ENCODE results near the gene FNDC3A.

Gene FNDC3A

DNA sequence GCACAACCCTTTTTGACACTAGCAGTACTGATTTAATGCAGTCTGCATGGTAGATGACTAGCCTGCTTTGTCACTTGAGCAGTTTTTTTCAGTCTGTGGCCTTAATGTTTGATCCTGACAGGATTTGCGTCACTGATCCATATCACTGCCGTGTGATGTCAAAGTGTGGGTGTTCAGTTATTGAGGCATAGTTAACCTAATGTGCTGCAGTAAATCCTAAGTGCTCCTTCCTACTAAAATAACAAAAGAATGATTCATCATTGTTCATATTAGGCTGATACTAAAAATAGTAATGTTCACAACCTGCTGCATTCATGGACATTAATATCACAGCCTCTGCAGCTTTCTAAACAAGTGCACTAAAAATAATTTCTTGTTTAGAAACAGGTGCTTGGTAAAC lies 122.5 kb downstream of the FNDC3A start:
- Histone ChIP-seq H3K4me3 (replicated peaks; ENCODE audit: insufficient read depth, low read length) (no peak overlapping the region), H3K27me3 (ENCODE audit: insufficient read depth, poor library complexity, severe bottlenecking) (no peaks in the 10 kb centered on the region), H3K27ac (replicated peaks) (no peak overlapping the region)
- TF ChIP-seq, protein P1, sequence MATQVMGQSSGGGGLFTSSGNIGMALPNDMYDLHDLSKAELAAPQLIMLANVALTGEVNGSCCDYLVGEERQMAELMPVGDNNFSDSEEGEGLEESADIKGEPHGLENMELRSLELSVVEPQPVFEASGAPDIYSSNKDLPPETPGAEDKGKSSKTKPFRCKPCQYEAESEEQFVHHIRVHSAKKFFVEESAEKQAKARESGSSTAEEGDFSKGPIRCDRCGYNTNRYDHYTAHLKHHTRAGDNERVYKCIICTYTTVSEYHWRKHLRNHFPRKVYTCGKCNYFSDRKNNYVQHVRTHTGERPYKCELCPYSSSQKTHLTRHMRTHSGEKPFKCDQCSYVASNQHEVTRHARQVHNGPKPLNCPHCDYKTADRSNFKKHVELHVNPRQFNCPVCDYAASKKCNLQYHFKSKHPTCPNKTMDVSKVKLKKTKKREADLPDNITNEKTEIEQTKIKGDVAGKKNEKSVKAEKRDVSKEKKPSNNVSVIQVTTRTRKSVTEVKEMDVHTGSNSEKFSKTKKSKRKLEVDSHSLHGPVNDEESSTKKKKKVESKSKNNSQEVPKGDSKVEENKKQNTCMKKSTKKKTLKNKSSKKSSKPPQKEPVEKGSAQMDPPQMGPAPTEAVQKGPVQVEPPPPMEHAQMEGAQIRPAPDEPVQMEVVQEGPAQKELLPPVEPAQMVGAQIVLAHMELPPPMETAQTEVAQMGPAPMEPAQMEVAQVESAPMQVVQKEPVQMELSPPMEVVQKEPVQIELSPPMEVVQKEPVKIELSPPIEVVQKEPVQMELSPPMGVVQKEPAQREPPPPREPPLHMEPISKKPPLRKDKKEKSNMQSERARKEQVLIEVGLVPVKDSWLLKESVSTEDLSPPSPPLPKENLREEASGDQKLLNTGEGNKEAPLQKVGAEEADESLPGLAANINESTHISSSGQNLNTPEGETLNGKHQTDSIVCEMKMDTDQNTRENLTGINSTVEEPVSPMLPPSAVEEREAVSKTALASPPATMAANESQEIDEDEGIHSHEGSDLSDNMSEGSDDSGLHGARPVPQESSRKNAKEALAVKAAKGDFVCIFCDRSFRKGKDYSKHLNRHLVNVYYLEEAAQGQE (IDR thresholded peaks at IDR 0.05; ENCODE audit: insufficient replicate concordance, low read depth): no peak
- TF ChIP-seq SPI1 (IDR thresholded peaks at IDR 0.05; ENCODE audit: borderline replicate concordance, low read depth) (no peak), GABPA (IDR thresholded peaks at IDR 0.05; ENCODE audit: low read depth) (no peak), POLR2AphosphoS5 (IDR thresholded peaks at IDR 0.05; ENCODE audit: low read depth) (no peak)
- TF ChIP-seq, protein P2, sequence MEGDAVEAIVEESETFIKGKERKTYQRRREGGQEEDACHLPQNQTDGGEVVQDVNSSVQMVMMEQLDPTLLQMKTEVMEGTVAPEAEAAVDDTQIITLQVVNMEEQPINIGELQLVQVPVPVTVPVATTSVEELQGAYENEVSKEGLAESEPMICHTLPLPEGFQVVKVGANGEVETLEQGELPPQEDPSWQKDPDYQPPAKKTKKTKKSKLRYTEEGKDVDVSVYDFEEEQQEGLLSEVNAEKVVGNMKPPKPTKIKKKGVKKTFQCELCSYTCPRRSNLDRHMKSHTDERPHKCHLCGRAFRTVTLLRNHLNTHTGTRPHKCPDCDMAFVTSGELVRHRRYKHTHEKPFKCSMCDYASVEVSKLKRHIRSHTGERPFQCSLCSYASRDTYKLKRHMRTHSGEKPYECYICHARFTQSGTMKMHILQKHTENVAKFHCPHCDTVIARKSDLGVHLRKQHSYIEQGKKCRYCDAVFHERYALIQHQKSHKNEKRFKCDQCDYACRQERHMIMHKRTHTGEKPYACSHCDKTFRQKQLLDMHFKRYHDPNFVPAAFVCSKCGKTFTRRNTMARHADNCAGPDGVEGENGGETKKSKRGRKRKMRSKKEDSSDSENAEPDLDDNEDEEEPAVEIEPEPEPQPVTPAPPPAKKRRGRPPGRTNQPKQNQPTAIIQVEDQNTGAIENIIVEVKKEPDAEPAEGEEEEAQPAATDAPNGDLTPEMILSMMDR (IDR thresholded peaks at IDR 0.05; ENCODE audit: insufficient read depth, low read length): no peak
- no peak for DNase-seq (ENCODE audit: low read depth in 1 of 2, low spot score in 1 of 2)

DNA sequence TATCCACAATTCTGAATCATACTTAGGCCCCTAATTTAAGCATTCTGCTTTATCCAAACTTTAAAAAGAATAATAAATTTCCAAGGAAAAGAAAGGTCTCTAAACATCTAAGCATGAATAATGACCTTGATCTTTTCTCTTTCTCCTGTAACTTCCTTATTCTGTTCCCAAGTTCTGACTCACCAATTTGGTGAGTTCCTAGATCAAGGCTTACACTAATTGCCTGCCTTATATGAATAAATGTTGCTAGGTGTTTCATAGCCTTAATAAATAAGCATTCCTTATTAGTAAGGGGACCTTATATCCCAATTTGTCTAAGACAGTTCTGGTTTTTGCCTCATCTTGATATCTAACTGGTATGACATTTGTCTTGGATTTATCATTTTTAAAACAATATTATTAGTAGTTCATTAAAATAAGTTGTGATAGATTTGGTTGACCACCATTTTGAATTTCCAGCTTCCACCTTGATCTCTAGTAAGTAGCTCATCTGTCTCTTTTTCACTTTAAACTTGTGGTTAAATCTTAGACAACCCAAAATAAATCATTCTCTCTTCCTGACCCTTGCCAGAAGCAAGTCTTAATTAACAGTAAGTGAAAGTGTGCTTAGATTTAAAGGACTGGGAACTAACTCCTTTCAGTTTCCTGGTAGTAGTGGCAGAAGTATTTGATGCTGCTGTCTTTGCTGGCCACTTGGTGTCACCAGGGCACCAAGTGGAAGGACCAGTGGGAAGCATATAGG lies 123.2 kb downstream of the FNDC3A start:
- H3K4me3 ChIP-seq (replicated peaks; ENCODE audit: insufficient read depth, low read length): no peak overlapping the region
- H3K27me3 ChIP-seq (ENCODE audit: insufficient read depth, poor library complexity, severe bottlenecking): no peaks in the 10 kb centered on the region
- peak in 1 of 2 experiments; percentile 20 for DNase-seq (ENCODE audit: low read depth in 1 of 2, low spot score in 1 of 2)
- TF ChIP-seq, protein P1 (IDR thresholded peaks at IDR 0.05; ENCODE audit: insufficient replicate concordance, low read depth): no peak
- TF ChIP-seq, protein P2 (IDR thresholded peaks at IDR 0.05; ENCODE audit: insufficient read depth, low read length): peak; percentile 28
- TF ChIP-seq SPI1 (IDR thresholded peaks at IDR 0.05; ENCODE audit: borderline replicate concordance, low read depth) (no peak), POLR2AphosphoS5 (IDR thresholded peaks at IDR 0.05; ENCODE audit: low read depth) (no peak), GABPA (IDR thresholded peaks at IDR 0.05; ENCODE audit: low read depth) (no peak)
- no peak overlapping the region for H3K27ac ChIP-seq (replicated peaks)

DNA sequence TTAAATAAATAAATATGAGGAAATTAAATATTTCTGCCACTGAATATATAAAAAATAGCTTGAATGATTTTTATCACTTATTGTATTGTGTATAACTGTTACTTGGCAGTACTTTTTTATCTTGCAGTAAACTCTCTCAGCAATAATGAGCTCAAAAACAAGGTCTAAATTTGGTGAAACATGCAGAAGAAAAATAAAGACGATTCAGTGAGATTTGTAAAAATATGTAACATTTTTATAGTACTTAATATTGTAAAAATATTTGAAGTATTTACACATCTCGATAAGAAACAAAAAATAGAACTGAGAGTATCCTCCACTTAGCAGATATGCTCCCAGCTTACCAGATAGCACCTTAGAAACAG lies 123.8 kb downstream of the FNDC3A start:
- Histone ChIP-seq H3K4me3 (replicated peaks; ENCODE audit: insufficient read depth, low read length) (no peak overlapping the region), H3K27me3 (ENCODE audit: insufficient read depth, poor library complexity, severe bottlenecking) (no peaks in the 10 kb centered on the region), H3K27ac (replicated peaks) (no peak overlapping the region)
- TF ChIP-seq, protein P1 (IDR thresholded peaks at IDR 0.05; ENCODE audit: insufficient replicate concordance, low read depth): no peak
- TF ChIP-seq GABPA (IDR thresholded peaks at IDR 0.05; ENCODE audit: low read depth) (no peak), SPI1 (IDR thresholded peaks at IDR 0.05; ENCODE audit: borderline replicate concordance, low read depth) (no peak), POLR2AphosphoS5 (IDR thresholded peaks at IDR 0.05; ENCODE audit: low read depth) (no peak)
- TF ChIP-seq, protein P2 (IDR thresholded peaks at IDR 0.05; ENCODE audit: insufficient read depth, low read length): no peak
- no peak for DNase-seq (ENCODE audit: low read depth in 1 of 2, low spot score in 1 of 2)

Data from HL-60 (cell line).